A673 (cell line): Measurements from ENCODE around the gene STPG4. TPM values are rescaled to one million over a fixed set of nuclear protein-coding genes. Genes with fewer than 3 reads are reported as not detected.

Experiments used
- BruUV-seq: library from RNA; stranded (reverse); fragments of 400-500 nt; replicated peaks from 2 replicates; lab custom pipeline; 2021; lab: Mats Ljungman, UMichigan
- CTCF ChIA-PET: fragments of 300-600 bp; sonication (Branson Sonifier 250); formaldehyde crosslinking; loops from one replicate; lab custom pipeline; 2022; ENCODE audit warnings: antibody characterized with exemption; lab: Charles Lee
- POLR2A ChIA-PET: fragments of 300-600 bp; sonication (Branson Sonifier 250); formaldehyde crosslinking; loops from one replicate; lab custom pipeline; 2022; ENCODE audit warnings: antibody characterized with exemption; ENCODE audit not compliant: low non-redundant PET; lab: Charles Lee
- DNase-seq: peaks from one replicate; pipeline ENCODE4 v3.0.0-alpha.2; 2015; ENCODE audit warnings: low spot score
- H3K27ac ChIP-seq: fragments of 200-600 bp; sonication (generic); 2 replicates; pipeline ENCODE4 v1.5.1; 2016; ENCODE audit warnings: mixed run types, low read depth, mild to moderate bottlenecking, mixed read lengths, antibody characterized with exemption, low read length; ENCODE audit not compliant: poor library complexity, severe bottlenecking
- H3K27me3 ChIP-seq: fragments of 200-600 bp; sonication (generic); replicated peaks from 2 replicates; pipeline ENCODE4 v1.6.1; 2017; ENCODE audit warnings: mixed run types, low read depth, mild to moderate bottlenecking, mixed read lengths, antibody characterized with exemption, low read length; ENCODE audit not compliant: insufficient read depth, poor library complexity
- H3K36me3 ChIP-seq: fragments of 200-600 bp; sonication (generic); 2 replicates; pipeline ENCODE4 v1.6.1; 2016; ENCODE audit warnings: mixed run types, mild to moderate bottlenecking, mixed read lengths, antibody characterized with exemption, low read length; ENCODE audit not compliant: insufficient read depth, poor library complexity, severe bottlenecking
- H3K4me1 ChIP-seq: fragments of 200-600 bp; sonication (generic); 2 replicates; pipeline ENCODE4 v1.6.1; 2017; ENCODE audit warnings: mixed run types, mild to moderate bottlenecking, mixed read lengths, antibody characterized with exemption, low read length; ENCODE audit not compliant: insufficient read depth, poor library complexity, severe bottlenecking
- H3K4me3 ChIP-seq: fragments of 200-600 bp; sonication (generic); 2 replicates; pipeline ENCODE4 v1.5.1; 2016; ENCODE audit warnings: low read depth, mixed run types, mild to moderate bottlenecking, mixed read lengths, low read length; ENCODE audit not compliant: poor library complexity, severe bottlenecking
- H3K9me3 ChIP-seq: fragments of 200-600 bp; sonication (generic); 2 replicates; pipeline ENCODE4 v1.6.1; 2016; ENCODE audit warnings: mixed run types, low read depth, mild to moderate bottlenecking, mixed read lengths, antibody characterized with exemption, low read length; ENCODE audit not compliant: poor library complexity, severe bottlenecking
- CTCF ChIP-seq: fragments of 300-800, 200-600 bp; sonication (generic); conservative IDR thresholded peaks from 2 replicates; pipeline ENCODE4 v1.5.1; 2017; ENCODE audit warnings: low read depth, mild to moderate bottlenecking, antibody characterized with exemption, low read length, moderate library complexity, mixed read lengths
- EZH2 ChIP-seq: fragments of 200-600 bp; sonication (generic); IDR thresholded peaks from 2 replicates; pipeline ENCODE4 v1.6.1; 2017; ENCODE audit warnings: borderline replicate concordance, low read depth, mild to moderate bottlenecking, mixed read lengths, antibody characterized with exemption, low read length; ENCODE audit not compliant: poor library complexity, severe bottlenecking
- intact Hi-C: fragments of 100-400 bp; cut with micrococcal nuclease; formaldehyde crosslinking; loops from one replicate; pipeline ENCODE4 v1.10.0; 2022; ENCODE audit not compliant: unreplicated experiment
- total RNA-seq: library from RNA; stranded (reverse); gene quantifications from 2 replicates; pipeline ENCODE4 v1.2.3, GENCODE V29; 2021

Gene STPG4
- total RNA-seq, 1 experiment from 2014 or later = 0.75 TPM

GRCh38 chr2:47083005-47083404 lies 72.1 kb downstream of the STPG4 start:
- H3K4me3 ChIP-seq = no peak overlapping the region
- H3K9me3 ChIP-seq = no peaks in the 10 kb centered on the region
- CTCF ChIA-PET = no interaction called here
- TF ChIP-seq EZH2 (no peak), CTCF (no peak)
- no peaks in the 10 kb centered on the region for H3K4me1 ChIP-seq
- intact Hi-C loops = no loop called here
- H3K27me3 ChIP-seq = no peaks in the 10 kb centered on the region
- H3K36me3 ChIP-seq = no peaks in the 10 kb centered on the region
- DNase-seq = no peak
- POLR2A ChIA-PET = no interaction called here
- no peak overlapping the region for H3K27ac ChIP-seq
- no TSS peak for BruUV-seq

GRCh38 chr2:47080888-47081301 lies 74.2 kb downstream of the STPG4 start:
- intact Hi-C loops = no loop called here
- no peak for DNase-seq
- H3K9me3 ChIP-seq = no peaks in the 10 kb centered on the region
- H3K27me3 ChIP-seq = no peaks in the 10 kb centered on the region
- ChIA-PET POLR2A (no interaction called here), CTCF (no interaction called here)
- H3K36me3 ChIP-seq = no peaks in the 10 kb centered on the region
- BruUV-seq = no TSS peak
- no peak for TF ChIP-seq EZH2
- TF ChIP-seq CTCF = no peak
- no peak overlapping the region for H3K27ac ChIP-seq
- no peak overlapping the region for H3K4me3 ChIP-seq
- no peaks in the 10 kb centered on the region for H3K4me1 ChIP-seq

DNA sequence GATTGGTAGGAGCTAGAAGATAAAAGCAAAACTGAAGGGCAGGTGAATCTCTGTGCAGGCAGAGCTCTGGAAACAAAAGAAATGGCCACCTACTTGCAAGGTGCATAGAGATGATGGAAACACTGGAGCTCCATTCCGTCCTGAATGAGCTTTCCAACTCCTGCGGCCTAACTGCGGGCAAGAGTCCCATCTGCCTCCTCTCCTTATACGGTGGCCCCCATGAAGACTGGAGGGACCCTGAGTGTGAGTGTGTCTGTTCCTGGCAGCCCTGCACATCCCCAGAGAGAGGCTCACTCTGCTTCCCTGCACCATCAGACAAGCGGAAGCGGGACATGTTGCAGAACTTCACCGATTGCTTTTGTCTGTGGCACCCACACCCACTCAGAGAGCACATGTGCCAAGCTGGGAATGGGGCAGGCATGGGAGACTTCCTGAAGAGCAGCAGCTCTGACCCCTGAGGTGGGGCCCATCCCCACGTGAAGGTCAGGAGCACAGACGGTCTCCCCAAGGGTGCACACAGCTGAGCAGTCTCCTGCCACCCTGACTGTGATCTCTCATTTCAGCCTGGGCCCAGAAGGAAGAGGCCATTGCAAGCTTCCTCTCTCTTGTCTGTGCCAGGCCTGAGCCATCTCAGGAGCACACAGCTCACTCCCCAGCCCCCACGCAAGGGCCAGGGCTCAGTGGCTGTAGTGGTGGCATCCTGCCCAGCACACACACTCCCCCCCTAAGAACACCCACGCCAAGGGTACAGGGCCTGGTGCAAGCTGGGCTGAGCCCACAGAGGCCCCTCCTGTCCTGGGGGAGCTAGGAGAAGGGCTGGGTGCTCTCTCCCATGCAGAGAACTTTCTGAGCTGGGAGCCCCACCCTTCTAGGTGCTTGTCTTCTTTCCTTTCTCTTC lies 75.3 kb downstream of the STPG4 start:
- no peak for DNase-seq
- Histone ChIP-seq H3K9me3 (no peaks in the 10 kb centered on the region), H3K4me1 (no peaks in the 10 kb centered on the region), H3K36me3 (no peaks in the 10 kb centered on the region), H3K27ac (no peak overlapping the region), H3K4me3 (no peak overlapping the region), H3K27me3 (no peaks in the 10 kb centered on the region)
- POLR2A ChIA-PET = no interaction called here
- intact Hi-C loops = no loop called here
- CTCF ChIA-PET = no interaction called here
- no TSS peak for BruUV-seq
- TF ChIP-seq EZH2 (no peak), CTCF (no peak)
